IMR-90 (cell line): ENCODE results near the gene USP33.
A peak's percentile ranks its signal among the peaks of the same experiment; 100 is the strongest.

Experiments
- BHLHE40 ChIP-seq: fragments of 150-350 bp; IDR thresholded peaks from 2 replicates; pipeline ENCODE4 v1.6.1; 2016; ENCODE audit warnings: mild to moderate bottlenecking, low read depth, low read length
- CHD1 ChIP-seq: IDR thresholded peaks from 2 replicates; pipeline ENCODE4 v1.6.1; 2012; ENCODE audit warnings: low read depth, low read length, improper control_type of control experiment
- CTCF ChIP-seq: conservative IDR thresholded peaks from 2 replicates; pipeline ENCODE4 v1.5.1; 2012; ENCODE audit warnings: mild to moderate bottlenecking, low read depth, low read length, improper control_type of control experiment
- FOS ChIP-seq: fragments of 150-350 bp; IDR thresholded peaks from 2 replicates; pipeline ENCODE4 v1.6.1; 2016; ENCODE audit warnings: low read depth, low read length
- MAFK ChIP-seq: IDR thresholded peaks from 2 replicates; pipeline ENCODE4 v1.6.1; 2012; ENCODE audit warnings: low read depth, low read length, improper control_type of control experiment
- MAZ ChIP-seq: IDR thresholded peaks from 2 replicates; pipeline ENCODE4 v1.6.1; 2012; ENCODE audit warnings: low read depth, mild to moderate bottlenecking, low read length, improper control_type of control experiment, moderate library complexity, borderline replicate concordance
- MXI1 ChIP-seq: IDR thresholded peaks from 2 replicates; pipeline ENCODE4 v1.6.1; 2012; ENCODE audit warnings: low read depth, mild to moderate bottlenecking, low read length, moderate library complexity, borderline replicate concordance
- NFE2L2 ChIP-seq: fragments of 150-350 bp; IDR thresholded peaks from 2 replicates; pipeline ENCODE4 v1.6.1; 2016; ENCODE audit warnings: low read depth, mild to moderate bottlenecking, low read length
- POLR2A ChIP-seq: IDR thresholded peaks from 2 replicates; pipeline ENCODE4 v1.6.1; 2012; ENCODE audit warnings: mild to moderate bottlenecking, low read depth, low read length
- RAD21 ChIP-seq: IDR thresholded peaks from 2 replicates; pipeline ENCODE4 v1.6.1; 2012; ENCODE audit warnings: low read length, improper control_type of control experiment
- RCOR1 ChIP-seq: IDR thresholded peaks from 2 replicates; pipeline ENCODE4 v1.6.1; 2012; ENCODE audit warnings: mild to moderate bottlenecking, low read length, improper control_type of control experiment; ENCODE audit not compliant: insufficient replicate concordance
- SMC3 ChIP-seq: fragments of 150-350 bp; IDR thresholded peaks from 2 replicates; pipeline ENCODE4 v1.6.1; 2016; ENCODE audit warnings: low read depth, mild to moderate bottlenecking, antibody characterized with exemption, low read length, moderate library complexity
- USF2 ChIP-seq: fragments of 150-350 bp; IDR thresholded peaks from 2 replicates; pipeline ENCODE4 v1.6.1; 2017; ENCODE audit warnings: mild to moderate bottlenecking, antibody characterized with exemption, low read length, low read depth

GRCh38 chr1:77725706-77726105 lies 33.9 kb downstream of the USP33 start:
- TF ChIP-seq POLR2A (no peak), CTCF (no peak), MAFK (peak; percentile 97), RAD21 (no peak), CHD1 (no peak), USF2 (no peak), FOS (no peak), MAZ (no peak), SMC3 (no peak), BHLHE40 (no peak), RCOR1 (no peak), MXI1 (no peak), NFE2L2 (no peak)
